GM10248 (cell line): ENCODE results near the gene WDR43.

Experiments used
- CTCF ChIA-PET: fragments of 300-600 bp; sonication (Branson Sonifier 250); formaldehyde crosslinking; extraction: SDS; loops from one replicate; lab custom pipeline; 2021; ENCODE audit warnings: antibody characterized with exemption; lab: Yijun Ruan, JAX
- POLR2A ChIA-PET: fragments of 350-650 bp; sonication (Branson Sonifier 250); formaldehyde crosslinking; extraction: SDS; loops from one replicate; lab custom pipeline; 2020; ENCODE audit warnings: antibody characterized with exemption; lab: Yijun Ruan, JAX
- DNase-seq: peaks from one replicate; pipeline ENCODE4 v3.0.0; 2012; ENCODE audit errors: extremely low spot score
- CTCF ChIP-seq: IDR thresholded peaks from 2 replicates; pipeline ENCODE4 v1.5.1; 2012; ENCODE audit warnings: mild to moderate bottlenecking, low read depth; ENCODE audit errors: extremely low read depth, missing control alignments, control extremely low read depth

WDR43 gene

GRCh38 chr2:28906376-28906775 is 11.9 kb downstream of the WDR43 start:
- ChIA-PET POLR2A (no interaction called here), CTCF (interaction anchor here (1.6 kb wide), 1 partner anchor 17 kb away, joined by 3 read pairs; no protein-coding TSS in a partner anchor)
- no peak for DNase-seq
- no peak for TF ChIP-seq CTCF

GRCh38 chr2:28906821-28907220 is 12.4 kb downstream of the WDR43 start:
- POLR2A ChIA-PET = no interaction called here
- no peak for TF ChIP-seq CTCF
- no peak for DNase-seq
- CTCF ChIA-PET = no interaction called here

- POLR2A ChIA-PET = no interaction called here
- DNase-seq = no peak
- no peak for TF ChIP-seq CTCF
- CTCF ChIA-PET = interaction anchor here (1.2 kb wide), 1 partner anchor 13 kb away, joined by 3 read pairs; no protein-coding TSS in a partner anchor
These were observed 13.7 kb downstream of the WDR43 start for GRCh38 chr2:28908172-28908571.

GRCh38 chr2:28909655-28910353 is 15.3 kb downstream of the WDR43 start:
- ChIA-PET POLR2A (no interaction called here), CTCF (interaction anchor here (0.8 to 1.5 kb wide), 8 partner anchors 9 to 210 kb away, joined by 3 to 6 read pairs (median 4); no protein-coding TSS in a partner anchor)
- no peak for TF ChIP-seq CTCF
- DNase-seq = no peak

GRCh38 chr2:28915939-28916338 is 21.5 kb downstream of the WDR43 start:
- ChIA-PET POLR2A (no interaction called here), CTCF (interaction anchor here (1.6 to 1.7 kb wide), 2 partner anchors 20 to 22 kb away, joined by 3 to 6 read pairs; no protein-coding TSS in a partner anchor)
- no peak for DNase-seq
- TF ChIP-seq CTCF = no peak

GRCh38 chr2:28926847-28927246 is 32.4 kb downstream of the WDR43 start:
- TF ChIP-seq CTCF = no peak
- CTCF ChIA-PET = interaction anchor here (1.3 to 1.4 kb wide), 2 partner anchors 9 to 10 kb away, joined by 3 read pairs; no protein-coding TSS in a partner anchor
- POLR2A ChIA-PET = no interaction called here

More at GRCh38 chr2:28926847-28927246, 32.4 kb downstream of the WDR43 start:
- no peak for DNase-seq
